Measurements from ENCODE around the gene SFN.

GRCh38 chr1:26820784-26821269 lies 42.1 kb upstream of the SFN start:
- TF ChIP-seq CTCF (IDR thresholded peaks at IDR 0.05) (no peak), POLR2A (IDR thresholded peaks at IDR 0.05) (no peak)

All from sigmoid colon (tissue), 3 donors.